ENCODE data around the gene UCN2.

DNA sequence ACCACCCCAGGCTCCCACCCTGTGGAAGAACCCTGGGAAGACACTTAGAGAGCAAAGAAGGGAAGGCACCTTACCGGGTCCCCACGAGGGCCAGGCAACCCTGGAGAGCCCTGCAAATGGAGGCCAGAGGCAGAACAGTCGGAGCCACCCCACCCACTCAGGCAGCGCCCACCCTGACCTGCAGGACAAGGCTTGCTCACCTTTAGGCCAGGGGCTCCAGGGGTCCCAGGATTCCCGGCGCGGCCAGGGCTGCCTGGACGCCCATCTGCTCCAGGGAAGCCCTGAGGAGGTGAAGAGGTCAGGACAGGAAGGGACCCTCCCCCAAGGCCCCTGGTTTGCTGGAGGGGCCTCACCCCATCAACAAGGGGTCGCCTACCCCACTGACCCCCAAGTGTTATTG, 21.3 kb upstream of the UCN2 start:
- no peak for TF ChIP-seq POLR2A (IDR thresholded peaks at IDR 0.05)
- TF ChIP-seq, protein P1, sequence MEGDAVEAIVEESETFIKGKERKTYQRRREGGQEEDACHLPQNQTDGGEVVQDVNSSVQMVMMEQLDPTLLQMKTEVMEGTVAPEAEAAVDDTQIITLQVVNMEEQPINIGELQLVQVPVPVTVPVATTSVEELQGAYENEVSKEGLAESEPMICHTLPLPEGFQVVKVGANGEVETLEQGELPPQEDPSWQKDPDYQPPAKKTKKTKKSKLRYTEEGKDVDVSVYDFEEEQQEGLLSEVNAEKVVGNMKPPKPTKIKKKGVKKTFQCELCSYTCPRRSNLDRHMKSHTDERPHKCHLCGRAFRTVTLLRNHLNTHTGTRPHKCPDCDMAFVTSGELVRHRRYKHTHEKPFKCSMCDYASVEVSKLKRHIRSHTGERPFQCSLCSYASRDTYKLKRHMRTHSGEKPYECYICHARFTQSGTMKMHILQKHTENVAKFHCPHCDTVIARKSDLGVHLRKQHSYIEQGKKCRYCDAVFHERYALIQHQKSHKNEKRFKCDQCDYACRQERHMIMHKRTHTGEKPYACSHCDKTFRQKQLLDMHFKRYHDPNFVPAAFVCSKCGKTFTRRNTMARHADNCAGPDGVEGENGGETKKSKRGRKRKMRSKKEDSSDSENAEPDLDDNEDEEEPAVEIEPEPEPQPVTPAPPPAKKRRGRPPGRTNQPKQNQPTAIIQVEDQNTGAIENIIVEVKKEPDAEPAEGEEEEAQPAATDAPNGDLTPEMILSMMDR (IDR thresholded peaks at IDR 0.05), result no peak
